Measurements from ENCODE around the gene IFNAR1.
"Not testable (repeated sequence)": the region's sequence is repeated elsewhere in the genome, so short reads cannot be mapped to it uniquely, and the experiment has no call there.

- TF ChIP-seq EZH2 (IDR thresholded peaks at IDR 0.05; ENCODE audit: insufficient read depth, poor library complexity, severe bottlenecking); EZH2phosphoT487 (IDR thresholded peaks at IDR 0.05; ENCODE audit: insufficient read depth, low read depth): not testable (repeated sequence)
Measured at GRCh38 chr21:33323610-33324009, 1.2 kb upstream of the IFNAR1 start.
